ENCODE data around the gene APOBEC3B. TPM values are rescaled to one million over a fixed set of nuclear protein-coding genes. Genes with fewer than 3 reads are reported as not detected.

APOBEC3B gene
- total RNA-seq, 2 experiments from 2014 or later: not detected

GRCh38 chr22:38947321-38948140 lies 34.6 kb upstream of the APOBEC3B start:
- no peaks in the 10 kb centered on the region for H3K9me3 ChIP-seq (ENCODE audit: control insufficient read depth in 1 of 2, insufficient read depth in 1 of 2, low read length in 2 of 2)
- intact Hi-C loops (cut with DNase I, micrococcal nuclease): no loop called here
- no peak for ATAC-seq (ENCODE audit: poor library complexity)
- peaks cover 52% of the 10 kb centered on the region for H3K27me3 Mint-ChIP-seq
- no peak overlapping the region for H3K27ac Mint-ChIP-seq
- H3K9me3 Mint-ChIP-seq: no peaks in the 10 kb centered on the region
- DNase-seq: peak in 2 of 14 experiments; percentile 62 to 72
- TF ChIP-seq, protein P1, sequence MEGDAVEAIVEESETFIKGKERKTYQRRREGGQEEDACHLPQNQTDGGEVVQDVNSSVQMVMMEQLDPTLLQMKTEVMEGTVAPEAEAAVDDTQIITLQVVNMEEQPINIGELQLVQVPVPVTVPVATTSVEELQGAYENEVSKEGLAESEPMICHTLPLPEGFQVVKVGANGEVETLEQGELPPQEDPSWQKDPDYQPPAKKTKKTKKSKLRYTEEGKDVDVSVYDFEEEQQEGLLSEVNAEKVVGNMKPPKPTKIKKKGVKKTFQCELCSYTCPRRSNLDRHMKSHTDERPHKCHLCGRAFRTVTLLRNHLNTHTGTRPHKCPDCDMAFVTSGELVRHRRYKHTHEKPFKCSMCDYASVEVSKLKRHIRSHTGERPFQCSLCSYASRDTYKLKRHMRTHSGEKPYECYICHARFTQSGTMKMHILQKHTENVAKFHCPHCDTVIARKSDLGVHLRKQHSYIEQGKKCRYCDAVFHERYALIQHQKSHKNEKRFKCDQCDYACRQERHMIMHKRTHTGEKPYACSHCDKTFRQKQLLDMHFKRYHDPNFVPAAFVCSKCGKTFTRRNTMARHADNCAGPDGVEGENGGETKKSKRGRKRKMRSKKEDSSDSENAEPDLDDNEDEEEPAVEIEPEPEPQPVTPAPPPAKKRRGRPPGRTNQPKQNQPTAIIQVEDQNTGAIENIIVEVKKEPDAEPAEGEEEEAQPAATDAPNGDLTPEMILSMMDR (IDR thresholded peaks at IDR 0.05): no peak
- H3K4me1 ChIP-seq (ENCODE audit: insufficient read depth, low read length): peaks cover 9% of the 10 kb centered on the region
- ChIA-PET CTCF (no interaction called here), POLR2A (no interaction called here)
- H3K36me3 ChIP-seq (ENCODE audit: insufficient read depth, low read length): no peaks in the 10 kb centered on the region
- no peak overlapping the region for H3K27ac ChIP-seq (ENCODE audit: low read depth in 1 of 2, low read length in 2 of 2)
- no peaks in the 10 kb centered on the region for H3K4me1 Mint-ChIP-seq (ENCODE audit: low read depth)
- H3K36me3 Mint-ChIP-seq (ENCODE audit: low read depth): no peaks in the 10 kb centered on the region
- peaks cover 3 to 18% of the 10 kb centered on the region in 2 experiments for H3K27me3 ChIP-seq (ENCODE audit: control insufficient read depth in 1 of 2, insufficient read depth in 2 of 2, low read length in 2 of 2)
- no peak overlapping the region for H3K4me3 Mint-ChIP-seq
- H3K4me3 ChIP-seq (ENCODE audit: low read length): no peak overlapping the region

GRCh38 chr22:38948181-38948940 lies 33.8 kb upstream of the APOBEC3B start:
- Mint-ChIP-seq H3K4me1 (ENCODE audit: low read depth) (no peaks in the 10 kb centered on the region), H3K9me3 (no peaks in the 10 kb centered on the region), H3K27ac (no peak overlapping the region), H3K4me3 (no peak overlapping the region), H3K36me3 (ENCODE audit: low read depth) (no peaks in the 10 kb centered on the region), H3K27me3 (peaks cover 44% of the 10 kb centered on the region)
- DNase-seq (peak in 1 of 14 experiments; percentile 1), ATAC-seq (ENCODE audit: poor library complexity) (no peak)
- intact Hi-C loops (cut with DNase I, micrococcal nuclease): no loop called here
- H3K27me3 ChIP-seq (ENCODE audit: control insufficient read depth in 1 of 2, insufficient read depth in 2 of 2, low read length in 2 of 2): peaks cover 2 to 11% of the 10 kb centered on the region in 2 experiments
- H3K36me3 ChIP-seq (ENCODE audit: insufficient read depth, low read length): no peaks in the 10 kb centered on the region
- no peak overlapping the region for H3K27ac ChIP-seq (ENCODE audit: low read depth in 1 of 2, low read length in 2 of 2)
- H3K9me3 ChIP-seq (ENCODE audit: control insufficient read depth in 1 of 2, insufficient read depth in 1 of 2, low read length in 2 of 2): no peaks in the 10 kb centered on the region
- TF ChIP-seq, protein P1 (IDR thresholded peaks at IDR 0.05): no peak
- H3K4me3 ChIP-seq (ENCODE audit: low read length): no peak overlapping the region
- ChIA-PET CTCF (no interaction called here), POLR2A (no interaction called here)
- H3K4me1 ChIP-seq (ENCODE audit: insufficient read depth, low read length): peaks cover 11% of the 10 kb centered on the region

- intact Hi-C loops (cut with DNase I, micrococcal nuclease): loop anchor here in 1 of 2 experiments (5.0 kb wide), 1 partner anchor 53 kb away; no protein-coding TSS in a partner anchor
- Mint-ChIP-seq H3K4me3 (no peak overlapping the region), H3K9me3 (no peaks in the 10 kb centered on the region), H3K27ac (no peak overlapping the region), H3K4me1 (ENCODE audit: low read depth) (no peaks in the 10 kb centered on the region), H3K36me3 (ENCODE audit: low read depth) (no peaks in the 10 kb centered on the region), H3K27me3 (peaks cover 31% of the 10 kb centered on the region)
- peak in 1 of 14 experiments; percentile 6 for DNase-seq
- Histone ChIP-seq H3K27me3 (ENCODE audit: control insufficient read depth in 1 of 2, insufficient read depth in 2 of 2, low read length in 2 of 2) (peaks cover 0 to 4% of the 10 kb centered on the region in 2 experiments), H3K9me3 (ENCODE audit: control insufficient read depth in 1 of 2, insufficient read depth in 1 of 2, low read length in 2 of 2) (no peaks in the 10 kb centered on the region), H3K4me3 (ENCODE audit: low read length) (no peak overlapping the region), H3K4me1 (ENCODE audit: insufficient read depth, low read length) (peaks cover 22% of the 10 kb centered on the region), H3K27ac (ENCODE audit: low read depth in 1 of 2, low read length in 2 of 2) (no peak overlapping the region), H3K36me3 (ENCODE audit: insufficient read depth, low read length) (no peaks in the 10 kb centered on the region)
- CTCF ChIA-PET: no interaction called here
- POLR2A ChIA-PET: no interaction called here
- TF ChIP-seq, protein P1 (IDR thresholded peaks at IDR 0.05): no peak
- no peak for ATAC-seq (ENCODE audit: poor library complexity)
Measured at GRCh38 chr22:38949889-38950405, 32.2 kb upstream of the APOBEC3B start.

Measured in CD4-positive, alpha-beta T cell (primary cell).